ENCODE measurements around the gene SOX12.
A peak's percentile ranks its signal among the peaks of the same experiment; 100 is the strongest.

The SOX12 gene

DNA sequence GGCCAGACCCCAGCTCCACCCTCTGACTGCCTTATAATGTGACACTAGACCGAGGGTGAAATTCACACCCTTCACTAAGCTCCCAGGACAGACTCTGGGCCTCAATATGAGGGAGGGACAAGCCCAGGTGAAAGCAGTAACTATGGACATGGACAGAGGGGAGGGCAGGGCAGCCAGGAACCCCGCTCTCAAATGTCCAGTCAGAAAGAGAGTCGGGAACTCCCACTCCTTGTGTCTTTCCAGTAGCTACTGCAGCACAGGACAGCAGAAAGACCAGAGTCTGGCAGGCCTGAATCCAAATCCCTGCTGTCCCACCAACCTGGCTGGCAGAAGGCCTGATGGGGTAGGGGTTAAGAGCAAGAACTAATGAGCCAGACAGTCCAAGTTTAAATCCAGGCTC lies 41.2 kb upstream of the SOX12 start:
- TF ChIP-seq CTCF (IDR thresholded peaks at IDR 0.05; ENCODE audit: borderline replicate concordance, control extremely low read depth, extremely low read depth, insufficient read depth, missing control alignments), result no peak
- in situ Hi-C loops (cut with MboI; ENCODE audit: low sequenced_read_pairs, unreplicated experiment), result no loop called here
- no peak for DNase-seq (ENCODE audit: low spot score)

DNA sequence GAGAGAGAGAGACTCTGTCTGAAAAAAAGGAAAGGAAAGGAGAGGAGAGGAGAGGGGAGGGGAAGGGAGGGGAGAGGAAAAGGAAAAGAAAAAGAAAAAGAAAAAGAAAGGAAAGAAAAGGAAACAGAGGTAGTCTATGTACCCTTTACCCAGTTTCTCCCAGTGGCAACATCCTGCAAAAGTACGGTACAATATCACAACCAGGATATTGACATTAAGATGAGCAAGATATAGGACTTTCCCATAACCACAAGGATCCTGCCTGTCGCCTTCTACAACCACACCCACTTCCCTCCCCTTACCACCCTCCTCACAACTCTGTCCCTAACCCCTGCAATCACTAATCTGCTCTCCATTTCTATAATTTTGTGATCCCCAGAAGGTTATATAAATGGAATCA lies 38.8 kb upstream of the SOX12 start:
- DNase-seq (ENCODE audit: low spot score), result no peak
- in situ Hi-C loops (cut with MboI; ENCODE audit: low sequenced_read_pairs, unreplicated experiment), result no loop called here
- no peak for TF ChIP-seq CTCF (IDR thresholded peaks at IDR 0.05; ENCODE audit: borderline replicate concordance, control extremely low read depth, extremely low read depth, insufficient read depth, missing control alignments)

GRCh38 chr20:288956-289692 lies 36.2 kb upstream of the SOX12 start:
- TF ChIP-seq CTCF (IDR thresholded peaks at IDR 0.05; ENCODE audit: borderline replicate concordance, control extremely low read depth, extremely low read depth, insufficient read depth, missing control alignments), result no peak
- in situ Hi-C loops (cut with MboI; ENCODE audit: low sequenced_read_pairs, unreplicated experiment), result no loop called here
- no peak for DNase-seq (ENCODE audit: low spot score)

GRCh38 chr20:289693-290083 lies 35.7 kb upstream of the SOX12 start:
- no peak for DNase-seq (ENCODE audit: low spot score)
- in situ Hi-C loops (cut with MboI; ENCODE audit: low sequenced_read_pairs, unreplicated experiment), result no loop called here
- no peak for TF ChIP-seq CTCF (IDR thresholded peaks at IDR 0.05; ENCODE audit: borderline replicate concordance, control extremely low read depth, extremely low read depth, insufficient read depth, missing control alignments)

DNA sequence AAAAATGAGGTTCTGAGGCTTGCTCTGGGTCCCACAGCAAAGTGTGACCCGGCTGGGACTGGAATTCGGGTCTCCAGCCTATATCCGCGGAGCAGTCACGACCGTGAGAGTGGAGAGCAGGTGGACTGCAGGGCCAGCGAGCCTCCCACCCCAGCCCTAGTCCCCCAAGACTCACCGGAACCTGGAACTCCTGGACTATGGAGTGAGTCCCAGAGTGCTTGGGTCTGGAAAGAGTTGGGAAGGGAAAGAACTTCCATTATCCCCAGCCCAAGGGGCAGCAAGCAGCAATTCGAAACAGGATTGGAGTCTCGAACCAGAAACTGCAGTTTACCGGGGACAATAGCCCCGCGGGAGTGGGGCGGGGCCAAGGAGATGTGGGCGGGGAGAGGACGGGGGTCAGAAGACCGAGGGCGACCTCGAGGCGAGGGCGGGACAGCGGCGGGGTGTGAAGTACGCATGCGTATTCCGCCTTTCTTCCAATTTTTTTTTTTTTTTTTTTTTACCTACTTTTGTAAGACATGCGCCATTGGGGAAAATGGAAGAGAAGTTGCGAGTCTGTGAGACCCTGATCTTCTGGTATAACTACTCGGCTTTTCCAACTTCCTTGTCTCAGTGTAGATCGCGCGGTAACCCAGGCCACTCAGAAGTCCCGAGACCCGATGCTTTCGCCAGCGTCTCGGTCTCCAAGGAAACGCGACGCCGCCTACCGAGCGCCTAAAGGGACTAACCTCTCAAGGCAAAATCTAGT lies 35.1 kb upstream of the SOX12 start, which contains the start of gene C20orf96:
Gene C20orf96 (minus strand): TSS at position 667 of the 748 bp plus-strand sequence. CDS start 140 bp downstream, at position 527.
- peak; percentile 15 for TF ChIP-seq CTCF (IDR thresholded peaks at IDR 0.05; ENCODE audit: borderline replicate concordance, control extremely low read depth, extremely low read depth, insufficient read depth, missing control alignments)
- peak; percentile 97 for DNase-seq (ENCODE audit: low spot score)
- in situ Hi-C loops (cut with MboI; ENCODE audit: low sequenced_read_pairs, unreplicated experiment), result no loop called here

DNA sequence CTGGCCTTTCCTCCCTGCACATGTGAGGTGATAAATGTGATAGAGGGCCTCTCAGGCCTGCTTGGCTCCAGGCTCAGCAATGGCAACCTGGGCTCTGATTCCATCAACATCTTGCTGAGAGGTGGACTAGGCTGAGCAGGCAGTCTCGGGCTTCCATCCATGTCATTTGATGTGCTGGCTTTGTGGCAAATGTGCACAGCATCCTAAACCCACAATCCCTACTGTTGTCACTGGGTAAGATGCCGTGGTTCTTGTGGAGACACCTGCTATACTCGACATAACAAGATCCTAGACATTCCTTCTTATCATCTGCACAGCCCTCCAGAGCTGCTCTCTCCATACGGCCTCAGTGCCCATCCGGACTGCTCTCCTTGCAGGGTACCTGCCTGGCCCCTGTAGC lies 30.8 kb upstream of the SOX12 start:
- DNase-seq (ENCODE audit: low spot score), result no peak
- in situ Hi-C loops (cut with MboI; ENCODE audit: low sequenced_read_pairs, unreplicated experiment), result no loop called here
- TF ChIP-seq CTCF (IDR thresholded peaks at IDR 0.05; ENCODE audit: borderline replicate concordance, control extremely low read depth, extremely low read depth, insufficient read depth, missing control alignments), result no peak

Data from GM13976 (cell line).